Activated gamma-delta T cell treated with Interleukin-2 at 50 U/mL for 16 hours (primary cell): Measurements from ENCODE around the gene SMURF1.
A peak's percentile ranks its signal among the peaks of the same experiment; 100 is the strongest.
"Not testable (repeated sequence)": the region's sequence is repeated elsewhere in the genome, so short reads cannot be mapped to it uniquely, and the experiment has no call there.

Source experiments
- DNase-seq: peaks from one replicate; pipeline ENCODE4 v3.0.0-alpha.2; 2020

The SMURF1 gene

GRCh38 chr7:99118077-99118476 lies 25.8 kb downstream of the SMURF1 start:
- DNase-seq = no peak

GRCh38 chr7:99116144-99116543 lies 27.8 kb downstream of the SMURF1 start:
- no peak for DNase-seq

GRCh38 chr7:99115379-99115778 lies 28.5 kb downstream of the SMURF1 start:
- no peak for DNase-seq

GRCh38 chr7:99112979-99113378 lies 30.9 kb downstream of the SMURF1 start:
- DNase-seq = no peak

- no peak for DNase-seq
Observed at GRCh38 chr7:99112097-99112496, 31.8 kb downstream of the SMURF1 start.

- DNase-seq = no peak
Observed at GRCh38 chr7:99111591-99111990, 32.3 kb downstream of the SMURF1 start.

- DNase-seq = peak; percentile 14
Observed at GRCh38 chr7:99109108-99110051, 34.5 kb downstream of the SMURF1 start.

GRCh38 chr7:99108613-99109012 lies 35.3 kb downstream of the SMURF1 start:
- DNase-seq = no peak

- no peak for DNase-seq
Observed at GRCh38 chr7:99106821-99107241, 37.1 kb downstream of the SMURF1 start.

GRCh38 chr7:99106411-99106810 lies 37.5 kb downstream of the SMURF1 start:
- DNase-seq = no peak

- DNase-seq = no peak
Observed at GRCh38 chr7:99105756-99106155, 38.2 kb downstream of the SMURF1 start.

- no peak for DNase-seq
Observed at GRCh38 chr7:99104631-99105030, 39.3 kb downstream of the SMURF1 start.

GRCh38 chr7:99103836-99104235 lies 40.1 kb downstream of the SMURF1 start:
- not testable (repeated sequence) for DNase-seq

GRCh38 chr7:99102809-99103690 lies 40.9 kb downstream of the SMURF1 start:
- DNase-seq = no peak

- DNase-seq = no peak
Observed at GRCh38 chr7:99102361-99102760, 41.5 kb downstream of the SMURF1 start.

GRCh38 chr7:99101516-99101915 lies 42.4 kb downstream of the SMURF1 start:
- DNase-seq = not testable (repeated sequence)

- no peak for DNase-seq
Observed at GRCh38 chr7:99099499-99100077, 44.3 kb downstream of the SMURF1 start.

- DNase-seq = no peak
Observed at GRCh38 chr7:99098824-99099498, 44.9 kb downstream of the SMURF1 start.

- no peak for DNase-seq
Observed at GRCh38 chr7:99098286-99098823, 45.6 kb downstream of the SMURF1 start.

- DNase-seq = no peak
Observed at GRCh38 chr7:99097730-99098129, 46.2 kb downstream of the SMURF1 start.

GRCh38 chr7:99096124-99096887 lies 47.6 kb downstream of the SMURF1 start:
- DNase-seq = no peak

GRCh38 chr7:99095698-99096097 lies 48.2 kb downstream of the SMURF1 start:
- DNase-seq = no peak
